ENCODE results near the gene HOXA4. TPM values are rescaled to one million over a fixed set of nuclear protein-coding genes. Genes with fewer than 3 reads are reported as not detected.

Gene HOXA4
- total and polyA plus RNA-seq, 10 donors, result 2.1 to 10.8 (median 4.3) TPM

GRCh38 chr7:27095897-27096767, 34.4 kb downstream of the HOXA4 start, which contains the start of gene HOXA1:
TSS of gene HOXA1 (minus strand) at chr7:27096000. CDS start at chr7:27095912, 88 bp downstream.
- H3K36me3 ChIP-seq, result peaks cover 0 to 24% (median 0%) of the 10 kb centered on the region in 6 donors
- H3K4me1 ChIP-seq, result peaks cover 21 to 69% (median 47%) of the 10 kb centered on the region in 6 donors
- H3K27ac ChIP-seq, result peak within 1 kb of the TSS; percentile 78 to 97 (median 94)
- H3K27me3 ChIP-seq (replicated peaks in 1 of 7), result peaks cover 0 to 98% (median 12%) of the 10 kb centered on the region in 7 donors
- WGBS, 5 donors, result 0 to 1% (median 1%) methylated on average over 54 to 68 of the region's 68 CpGs
- H3K9me3 ChIP-seq, result no peaks in the 10 kb centered on the region
- DNase-seq, result peak; percentile 95
- peak within 1 kb of the TSS; percentile 70 to 97 (median 92) for H3K4me3 ChIP-seq
- intact Hi-C loops (cut with DNase I; ENCODE audit: low total_unique reads), result loop anchor here (10.0 kb wide), 1 partner anchor 241 kb away; no protein-coding TSS in a partner anchor
- no peak for TF ChIP-seq CTCF (IDR thresholded peaks at IDR 0.05 in 8 of 11, conservative IDR thresholded peaks at IDR 0.05 in 3 of 11)
- peak in 2 of 3 donors; percentile 42 to 86 for TF ChIP-seq POLR2A (IDR thresholded peaks at IDR 0.05)
- peak; percentile 86 to 95 (median 91) for TF ChIP-seq POLR2AphosphoS5 (IDR thresholded peaks at IDR 0.05)

- no peak for TF ChIP-seq POLR2A (IDR thresholded peaks at IDR 0.05)
- no peak for TF ChIP-seq CTCF (IDR thresholded peaks at IDR 0.05 in 8 of 11, conservative IDR thresholded peaks at IDR 0.05 in 3 of 11)
- TF ChIP-seq POLR2AphosphoS5 (IDR thresholded peaks at IDR 0.05), result no peak
- WGBS, 5 donors, result 5 to 15% (median 9%) methylated on average over 17 to 33 of the region's 33 CpGs
- Histone ChIP-seq H3K4me1 (peaks cover 21 to 60% (median 43%) of the 10 kb centered on the region in 6 donors), H3K27ac (peak overlapping the region in 7 of 8 donors; percentile 89 to 97 (median 94)), H3K36me3 (peaks cover 0 to 15% (median 0%) of the 10 kb centered on the region in 6 donors), H3K9me3 (no peaks in the 10 kb centered on the region), H3K4me3 (peak overlapping the region; percentile 70 to 97 (median 92)), H3K27me3 (replicated peaks in 1 of 7) (peaks cover 0 to 99% (median 12%) of the 10 kb centered on the region in 7 donors)
- no peak for DNase-seq
- intact Hi-C loops (cut with DNase I; ENCODE audit: low total_unique reads), result loop anchor here (10.0 kb wide), 1 partner anchor 240 kb away; no protein-coding TSS in a partner anchor
Observed at GRCh38 chr7:27095050-27095896, 35.3 kb downstream of the HOXA4 start.

GRCh38 chr7:27094304-27095049, 36.1 kb downstream of the HOXA4 start:
- peaks cover 21 to 52% (median 39%) of the 10 kb centered on the region in 6 donors for H3K4me1 ChIP-seq
- no peak overlapping the region for H3K27ac ChIP-seq
- 51 to 70% (median 53%) methylated on average over 29 of the region's 29 CpGs for WGBS, 5 donors
- intact Hi-C loops (cut with DNase I; ENCODE audit: low total_unique reads), result loop anchor here (10.0 kb wide), 1 partner anchor 240 kb away; no protein-coding TSS in a partner anchor
- no peaks in the 10 kb centered on the region for H3K9me3 ChIP-seq
- no peak for DNase-seq
- peaks cover 0 to 100% (median 12%) of the 10 kb centered on the region in 7 donors for H3K27me3 ChIP-seq (replicated peaks in 1 of 7)
- TF ChIP-seq POLR2A (IDR thresholded peaks at IDR 0.05), result no peak
- no peak for TF ChIP-seq CTCF (IDR thresholded peaks at IDR 0.05 in 8 of 11, conservative IDR thresholded peaks at IDR 0.05 in 3 of 11)
- TF ChIP-seq POLR2AphosphoS5 (IDR thresholded peaks at IDR 0.05), result no peak
- peaks cover 0 to 7% (median 0%) of the 10 kb centered on the region in 6 donors for H3K36me3 ChIP-seq
- H3K4me3 ChIP-seq, result peak overlapping the region in 2 of 8 donors; percentile 92 to 97

All from spleen (tissue), 11 donors.